Choroid plexus epithelial cell (primary cell): ENCODE measurements around the gene AHSP.

Experiments used
- DNase-seq: peaks from one replicate; pipeline ENCODE4 v3.0.0-alpha.2; 2010; ENCODE audit warnings: low read depth
- H3K4me3 ChIP-seq: 2 replicates; pipeline ENCODE4 v1.5.1; 2011; ENCODE audit warnings: low read depth, mild to moderate bottlenecking, control low read depth, low read length, moderate library complexity
- TF ChIP-seq, protein P1 (sequence below): conservative IDR thresholded peaks from 2 replicates; pipeline ENCODE4 v1.5.1; 2011; ENCODE audit warnings: low read depth, mild to moderate bottlenecking, control low read depth, inconsistent platforms, low read length, moderate library complexity

The AHSP gene

DNA sequence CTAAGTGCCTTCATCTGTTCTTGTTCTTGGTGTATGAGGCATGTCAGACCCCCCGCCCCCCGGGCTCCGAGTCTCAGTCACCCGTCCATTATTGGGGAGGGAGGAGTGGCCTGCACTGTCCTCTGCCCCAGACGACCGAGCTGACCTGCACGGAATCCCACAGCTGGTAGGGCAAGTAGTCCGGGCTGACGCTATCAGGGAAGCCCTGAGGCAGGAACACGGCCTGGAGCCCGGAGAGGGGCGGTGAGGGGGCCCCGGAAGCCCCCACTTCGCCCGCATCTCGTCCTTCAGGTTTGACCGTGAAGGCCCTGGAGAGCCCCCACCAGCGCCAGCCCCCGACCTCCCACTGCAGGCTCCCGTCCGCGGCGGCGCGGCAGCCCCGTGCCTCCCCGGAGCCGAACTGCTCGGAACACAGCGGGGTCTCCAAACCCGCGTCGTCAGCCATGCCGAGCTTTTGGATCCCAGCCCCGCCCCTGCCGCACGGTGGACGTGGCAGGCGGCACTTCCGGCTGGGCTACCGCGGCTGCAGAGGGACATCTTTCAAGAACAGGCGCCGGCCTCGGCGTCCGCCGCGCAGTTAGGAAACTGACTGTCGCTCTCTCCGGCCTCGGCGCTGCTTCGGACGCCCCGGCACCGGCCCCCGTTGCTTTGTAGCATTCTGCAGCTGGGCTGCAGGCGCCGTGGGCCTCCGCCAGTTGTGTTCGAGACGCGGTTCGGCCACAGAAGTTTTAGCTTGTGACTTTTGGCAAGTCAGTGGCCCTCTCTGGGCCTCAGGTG lies 19.6 kb upstream of the AHSP start, which contains the start of gene RUSF1:
RUSF1 (minus strand) TSS at position 463 of the 777 bp plus-strand sequence; CDS start at position 445, 18 bp downstream.
- TF ChIP-seq, protein P1, sequence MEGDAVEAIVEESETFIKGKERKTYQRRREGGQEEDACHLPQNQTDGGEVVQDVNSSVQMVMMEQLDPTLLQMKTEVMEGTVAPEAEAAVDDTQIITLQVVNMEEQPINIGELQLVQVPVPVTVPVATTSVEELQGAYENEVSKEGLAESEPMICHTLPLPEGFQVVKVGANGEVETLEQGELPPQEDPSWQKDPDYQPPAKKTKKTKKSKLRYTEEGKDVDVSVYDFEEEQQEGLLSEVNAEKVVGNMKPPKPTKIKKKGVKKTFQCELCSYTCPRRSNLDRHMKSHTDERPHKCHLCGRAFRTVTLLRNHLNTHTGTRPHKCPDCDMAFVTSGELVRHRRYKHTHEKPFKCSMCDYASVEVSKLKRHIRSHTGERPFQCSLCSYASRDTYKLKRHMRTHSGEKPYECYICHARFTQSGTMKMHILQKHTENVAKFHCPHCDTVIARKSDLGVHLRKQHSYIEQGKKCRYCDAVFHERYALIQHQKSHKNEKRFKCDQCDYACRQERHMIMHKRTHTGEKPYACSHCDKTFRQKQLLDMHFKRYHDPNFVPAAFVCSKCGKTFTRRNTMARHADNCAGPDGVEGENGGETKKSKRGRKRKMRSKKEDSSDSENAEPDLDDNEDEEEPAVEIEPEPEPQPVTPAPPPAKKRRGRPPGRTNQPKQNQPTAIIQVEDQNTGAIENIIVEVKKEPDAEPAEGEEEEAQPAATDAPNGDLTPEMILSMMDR = peak; percentile 0
- peak within 1 kb of the TSS; percentile 97 for H3K4me3 ChIP-seq
- peak; percentile 93 for DNase-seq

DNA sequence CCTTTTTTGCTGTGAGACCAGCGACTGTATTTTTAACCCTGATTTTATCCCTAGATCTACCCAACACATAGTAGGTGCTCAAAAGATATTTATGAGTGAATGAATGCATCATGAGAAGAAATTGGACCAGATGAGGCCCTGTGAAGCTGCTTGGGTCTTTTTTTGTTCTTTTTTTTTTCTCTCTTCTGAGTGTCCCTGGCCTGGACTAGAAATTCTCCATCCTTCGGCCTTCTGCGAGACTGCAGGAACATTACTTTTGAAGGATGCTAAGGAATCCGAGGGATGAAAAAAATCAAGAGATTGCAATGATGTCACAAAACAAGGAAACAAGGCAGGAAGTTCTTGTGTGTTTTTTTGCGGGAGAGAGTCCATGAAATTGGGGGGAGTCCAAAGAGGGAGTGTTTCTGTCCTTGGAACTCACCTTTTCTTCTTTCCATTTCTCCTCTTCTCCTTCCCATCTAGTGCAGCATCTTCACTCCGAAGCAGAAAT lies 18.9 kb upstream of the AHSP start:
- TF ChIP-seq, protein P1 = no peak
- DNase-seq = peak; percentile 51
- H3K4me3 ChIP-seq = peak overlapping the region; percentile 97

DNA sequence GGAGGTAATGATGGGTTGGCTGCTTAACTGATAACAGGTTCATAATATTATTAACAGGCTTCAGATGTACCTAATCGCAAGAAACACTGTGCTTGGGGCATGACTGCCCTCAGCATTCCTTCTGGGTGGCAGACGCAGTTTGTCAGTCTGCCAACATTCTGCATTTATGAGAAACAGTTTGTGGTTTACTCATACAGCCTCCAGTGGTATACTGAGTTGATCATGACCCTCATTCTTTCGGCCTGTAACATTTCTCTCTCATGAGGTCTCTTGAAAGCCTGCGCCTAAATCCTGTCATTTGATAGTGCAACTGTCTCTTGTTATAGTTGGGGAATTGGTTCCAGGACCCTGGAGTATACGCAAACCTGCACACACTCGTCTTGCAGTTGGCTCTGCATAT lies 14.6 kb upstream of the AHSP start:
- peak; percentile 55 for DNase-seq
- H3K4me3 ChIP-seq = no peak overlapping the region
- TF ChIP-seq, protein P1 = no peak

DNA sequence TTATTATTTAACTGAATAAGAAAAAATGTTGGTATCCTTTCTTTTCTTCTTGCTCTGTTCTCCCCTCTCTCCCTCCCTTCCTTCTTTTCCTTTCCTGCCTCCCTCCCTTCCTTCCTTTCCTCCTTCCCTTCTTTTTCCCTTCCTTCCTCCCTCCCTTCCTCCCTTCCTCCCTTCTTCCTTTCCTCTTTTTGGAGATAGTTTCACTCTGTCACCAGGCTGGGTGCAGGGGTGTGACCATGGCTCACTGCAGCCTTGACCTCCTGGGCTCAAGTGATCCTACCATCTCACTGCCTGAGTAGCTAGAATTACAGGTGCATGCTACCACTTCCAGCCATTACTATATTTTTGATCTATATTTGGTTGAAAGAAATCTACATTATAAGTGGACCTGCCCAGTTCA lies 13.8 kb upstream of the AHSP start:
- no peak overlapping the region for H3K4me3 ChIP-seq
- no peak for DNase-seq
- TF ChIP-seq, protein P1 = no peak

DNA sequence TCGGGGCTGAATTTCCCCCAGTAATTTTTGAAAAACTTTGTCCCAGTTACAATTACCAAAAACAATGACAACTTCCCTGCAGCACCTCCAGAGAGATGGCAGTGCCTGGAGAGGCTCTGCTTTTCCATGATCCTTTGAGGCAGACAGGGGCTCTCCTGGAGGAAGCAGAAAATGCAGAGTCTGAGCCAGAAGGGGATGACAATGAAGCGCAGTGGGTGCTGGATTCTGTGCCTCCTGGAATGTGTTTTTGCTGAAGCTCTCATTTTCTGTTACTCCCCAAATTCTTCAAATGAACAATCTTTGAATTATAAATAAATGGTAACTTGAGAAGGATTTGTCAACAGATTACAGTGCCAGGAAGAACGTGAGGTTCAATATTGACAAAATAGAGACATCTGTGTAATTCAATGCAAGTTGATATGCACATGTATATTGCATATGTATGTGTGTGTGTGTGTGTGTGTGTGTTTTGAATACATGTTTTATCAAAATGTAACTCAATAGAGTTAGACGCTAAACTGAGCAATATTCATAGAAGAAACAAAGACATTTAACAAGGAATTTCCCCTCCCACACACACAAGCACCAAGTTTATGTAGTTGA lies 9.8 kb upstream of the AHSP start:
- no peak for DNase-seq
- TF ChIP-seq, protein P1 = no peak
- H3K4me3 ChIP-seq = no peak overlapping the region

DNA sequence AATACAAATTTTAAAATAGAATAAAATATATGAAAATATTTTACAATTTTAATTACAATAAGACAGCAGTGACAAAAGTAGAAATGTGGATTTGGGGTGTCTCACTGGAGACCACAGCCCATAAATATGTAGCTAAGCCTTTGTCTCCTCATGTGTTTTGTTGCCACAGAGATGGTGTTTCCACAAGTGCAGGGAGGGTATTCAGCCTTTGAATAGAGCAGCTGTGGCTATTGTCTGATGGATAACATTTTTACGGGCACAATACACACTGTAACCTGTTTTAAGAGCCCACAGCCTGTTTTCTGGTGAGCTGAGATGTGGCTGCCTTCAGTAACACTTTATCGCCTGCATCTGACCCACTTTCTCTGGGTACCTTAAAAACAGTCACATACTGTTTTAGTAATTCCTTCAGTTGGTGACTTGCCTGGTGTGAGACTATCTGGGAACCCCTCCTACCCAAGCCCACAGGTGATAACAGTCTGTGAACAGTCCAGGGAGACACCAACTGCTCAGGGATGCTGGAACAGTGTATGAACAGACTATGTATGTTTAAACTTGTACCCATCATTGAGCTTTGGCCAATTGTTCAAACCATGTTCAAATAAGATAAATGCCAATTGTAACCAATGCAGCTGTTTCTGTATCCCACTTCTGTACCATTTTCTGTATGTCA lies 7.8 kb upstream of the AHSP start:
- TF ChIP-seq, protein P1 = no peak
- DNase-seq = no peak
- H3K4me3 ChIP-seq = no peak overlapping the region
